Mesendoderm (in vitro differentiated cells): Measurements from ENCODE around the gene CLCF1.

Experiments
- DNase-seq: peaks from one replicate; pipeline ENCODE4 v3.0.0; 2013
- H2AK5ac ChIP-seq: 2 replicates; pipeline ENCODE4 v1.6.1; 2013; ENCODE audit warnings: low read length, inconsistent platforms
- H2BK120ac ChIP-seq: 2 replicates; pipeline ENCODE4 v1.6.1; 2013; ENCODE audit warnings: low read depth, mild to moderate bottlenecking, low read length, moderate library complexity, mixed read lengths
- H2BK15ac ChIP-seq: replicated peaks from 2 replicates; pipeline ENCODE4 v1.6.1; 2013; ENCODE audit warnings: low read depth, mild to moderate bottlenecking, moderate library complexity
- H2BK5ac ChIP-seq: 2 replicates; pipeline ENCODE4 v1.6.1; 2013; ENCODE audit warnings: low read length, inconsistent platforms
- H3K18ac ChIP-seq: 2 replicates; pipeline ENCODE4 v1.6.1; 2013; ENCODE audit warnings: mild to moderate bottlenecking, low read length, mixed read lengths
- H3K23ac ChIP-seq: one replicate; pipeline ENCODE4 v1.6.1; 2013; ENCODE audit warnings: low read length
- H3K27ac ChIP-seq: 2 replicates; pipeline ENCODE4 v1.5.1; 2013; ENCODE audit warnings: low read depth, mild to moderate bottlenecking, inconsistent platforms, low read length, moderate library complexity
- H3K27me3 ChIP-seq: 2 replicates; pipeline ENCODE4 v1.6.1; 2013; ENCODE audit warnings: low read length, control low read depth, mild to moderate bottlenecking, inconsistent platforms; ENCODE audit not compliant: insufficient read depth, poor library complexity
- H3K36me3 ChIP-seq: 2 replicates; pipeline ENCODE4 v1.6.1; 2013; ENCODE audit warnings: low read length, inconsistent platforms; ENCODE audit not compliant: control insufficient read depth, insufficient read depth
- H3K4ac ChIP-seq: one replicate; pipeline ENCODE4 v1.6.1; 2013; ENCODE audit warnings: low read depth, mild to moderate bottlenecking, low read length, moderate library complexity
- H3K4me1 ChIP-seq: 2 replicates; pipeline ENCODE4 v1.6.1; 2013; ENCODE audit warnings: low read depth, low read length, inconsistent platforms; ENCODE audit not compliant: control insufficient read depth
- H3K4me2 ChIP-seq: 2 replicates; pipeline ENCODE4 v1.6.1; 2013; ENCODE audit warnings: low read length
- H3K4me3 ChIP-seq: 2 replicates; pipeline ENCODE4 v1.5.1; 2013; ENCODE audit warnings: mild to moderate bottlenecking, low read length
- H3K56ac ChIP-seq: one replicate; pipeline ENCODE4 v1.6.1; 2013; ENCODE audit warnings: low read length
- H3K79me1 ChIP-seq: 2 replicates; pipeline ENCODE4 v1.6.1; 2013; ENCODE audit warnings: low read length, inconsistent platforms
- H3K79me2 ChIP-seq: 2 replicates; pipeline ENCODE4 v1.6.1; 2013; ENCODE audit warnings: mild to moderate bottlenecking, low read length; ENCODE audit not compliant: control insufficient read depth, insufficient read depth
- H3K9ac ChIP-seq: 2 replicates; pipeline ENCODE4 v1.6.1; 2013; ENCODE audit warnings: low read length, inconsistent platforms
- H4K5ac ChIP-seq: one replicate; pipeline ENCODE4 v1.6.1; 2013; ENCODE audit warnings: low read length
- H4K8ac ChIP-seq: one replicate; pipeline ENCODE4 v1.6.1; 2013; ENCODE audit warnings: low read depth, mild to moderate bottlenecking, control low read depth, low read length, moderate library complexity
- WGBS: extraction: QIAGEN DNeasy Blood & Tissue Kit; methylation state at CpG from one replicate; pipeline ENCODE4 v1.1.7; 2013; ENCODE audit warnings: low lambda C conversion rate, missing lambda C conversion rate; ENCODE audit not compliant: insufficient coverage; ENCODE audit errors: extremely low coverage; 5-methylcytosine and 5-hydroxymethylcytosine counted together

The CLCF1 gene

GRCh38 chr11:67317888-67318555 is 55.4 kb downstream of the CLCF1 start:
- Histone ChIP-seq H3K36me3 (no peaks in the 10 kb centered on the region), H3K79me1 (no peaks in the 10 kb centered on the region), H4K5ac (no peak overlapping the region), H3K23ac (no peak overlapping the region), H3K4me3 (peak overlapping the region; percentile 9), H3K27ac (no peak overlapping the region), H3K56ac (peak overlapping the region; percentile 57), H2AK5ac (no peak overlapping the region), H3K9ac (peak overlapping the region; percentile 34), H2BK120ac (no peak overlapping the region), H3K4me2 (peak overlapping the region; percentile 39), H2BK5ac (no peak overlapping the region), H3K4ac (no peak overlapping the region), H4K8ac (no peak overlapping the region), H3K4me1 (peaks cover 2% of the 10 kb centered on the region), H2BK15ac (no peak overlapping the region), H3K18ac (no peak overlapping the region), H3K27me3 (peaks cover 5% of the 10 kb centered on the region), H3K79me2 (no peaks in the 10 kb centered on the region)
- WGBS, result no CpG with 5 or more reads among the region's 53 CpGs
- no peak for DNase-seq

GRCh38 chr11:67317205-67317887 is 56.1 kb downstream of the CLCF1 start:
- H3K4me3 ChIP-seq, result peak overlapping the region; percentile 66
- H4K8ac ChIP-seq, result peak overlapping the region; percentile 91
- H3K9ac ChIP-seq, result peak overlapping the region; percentile 89
- H3K36me3 ChIP-seq, result no peaks in the 10 kb centered on the region
- H3K23ac ChIP-seq, result no peak overlapping the region
- peak overlapping the region; percentile 89 for H3K27ac ChIP-seq
- H3K79me1 ChIP-seq, result no peaks in the 10 kb centered on the region
- H3K27me3 ChIP-seq, result peaks cover 5% of the 10 kb centered on the region
- H3K18ac ChIP-seq, result peak overlapping the region; percentile 55
- H2AK5ac ChIP-seq, result no peak overlapping the region
- no peak overlapping the region for H4K5ac ChIP-seq
- H3K79me2 ChIP-seq, result no peaks in the 10 kb centered on the region
- peak overlapping the region; percentile 83 for H3K4me2 ChIP-seq
- no CpG with 5 or more reads among the region's 55 CpGs for WGBS
- peak overlapping the region; percentile 66 for H3K4ac ChIP-seq
- peak overlapping the region; percentile 96 for H3K56ac ChIP-seq
- H2BK5ac ChIP-seq, result peak overlapping the region; percentile 54
- DNase-seq, result peak; percentile 98
- no peak overlapping the region for H2BK15ac ChIP-seq
- H2BK120ac ChIP-seq, result peak overlapping the region; percentile 29
- peaks cover 2% of the 10 kb centered on the region for H3K4me1 ChIP-seq

- Histone ChIP-seq H2BK15ac (no peak overlapping the region), H3K23ac (no peak overlapping the region), H3K9ac (peak overlapping the region; percentile 89), H3K18ac (peak overlapping the region; percentile 55), H3K79me2 (no peaks in the 10 kb centered on the region), H3K36me3 (no peaks in the 10 kb centered on the region), H3K4me3 (peak overlapping the region; percentile 66), H3K79me1 (no peaks in the 10 kb centered on the region), H3K56ac (peak overlapping the region; percentile 96), H2BK5ac (no peak overlapping the region), H3K4ac (no peak overlapping the region), H3K27ac (peak overlapping the region; percentile 89), H3K4me1 (peaks cover 2% of the 10 kb centered on the region), H3K4me2 (peak overlapping the region; percentile 83), H4K8ac (peak overlapping the region; percentile 91), H2BK120ac (no peak overlapping the region), H3K27me3 (peaks cover 5% of the 10 kb centered on the region), H2AK5ac (no peak overlapping the region), H4K5ac (no peak overlapping the region)
- WGBS, result no CpG with 5 or more reads among the region's 10 CpGs
- no peak for DNase-seq
Observed at GRCh38 chr11:67316882-67317204, 56.6 kb downstream of the CLCF1 start.

GRCh38 chr11:67315325-67315909 is 58.0 kb downstream of the CLCF1 start:
- H3K79me1 ChIP-seq, result no peaks in the 10 kb centered on the region
- H3K9ac ChIP-seq, result no peak overlapping the region
- no peak overlapping the region for H3K4me3 ChIP-seq
- no CpG with 5 or more reads among the region's 9 CpGs for WGBS
- H3K56ac ChIP-seq, result no peak overlapping the region
- no peaks in the 10 kb centered on the region for H3K36me3 ChIP-seq
- H2BK15ac ChIP-seq, result no peak overlapping the region
- DNase-seq, result no peak
- no peak overlapping the region for H3K4ac ChIP-seq
- no peak overlapping the region for H2AK5ac ChIP-seq
- H2BK120ac ChIP-seq, result no peak overlapping the region
- no peak overlapping the region for H3K4me2 ChIP-seq
- no peaks in the 10 kb centered on the region for H3K79me2 ChIP-seq
- no peak overlapping the region for H3K27ac ChIP-seq
- H4K8ac ChIP-seq, result no peak overlapping the region
- no peak overlapping the region for H3K23ac ChIP-seq
- H3K18ac ChIP-seq, result no peak overlapping the region
- peaks cover 2% of the 10 kb centered on the region for H3K4me1 ChIP-seq
- H3K27me3 ChIP-seq, result peaks cover 5% of the 10 kb centered on the region
- H2BK5ac ChIP-seq, result no peak overlapping the region
- H4K5ac ChIP-seq, result no peak overlapping the region

GRCh38 chr11:67314218-67314617 is 59.2 kb downstream of the CLCF1 start:
- H3K27me3 ChIP-seq, result peaks cover 5% of the 10 kb centered on the region
- H4K5ac ChIP-seq, result no peak overlapping the region
- H4K8ac ChIP-seq, result no peak overlapping the region
- H3K27ac ChIP-seq, result no peak overlapping the region
- no peak overlapping the region for H3K4me3 ChIP-seq
- no peak for DNase-seq
- H3K36me3 ChIP-seq, result no peaks in the 10 kb centered on the region
- H3K56ac ChIP-seq, result no peak overlapping the region
- H2BK5ac ChIP-seq, result no peak overlapping the region
- H3K4ac ChIP-seq, result no peak overlapping the region
- no peak overlapping the region for H2BK120ac ChIP-seq
- H3K4me2 ChIP-seq, result no peak overlapping the region
- no peaks in the 10 kb centered on the region for H3K79me2 ChIP-seq
- no peak overlapping the region for H3K18ac ChIP-seq
- no CpG with 5 or more reads among the region's 2 CpGs for WGBS
- no peak overlapping the region for H2BK15ac ChIP-seq
- H3K79me1 ChIP-seq, result no peaks in the 10 kb centered on the region
- H3K4me1 ChIP-seq, result peaks cover 2% of the 10 kb centered on the region
- H3K9ac ChIP-seq, result no peak overlapping the region
- H2AK5ac ChIP-seq, result no peak overlapping the region
- no peak overlapping the region for H3K23ac ChIP-seq
